Left renal cortex interstitium (tissue), 4 donors: ENCODE results near the gene PNRC2. TPM values are rescaled to one million over a fixed set of nuclear protein-coding genes. Genes with fewer than 3 reads are reported as not detected.
"Not testable (repeated sequence)": the region's sequence is repeated elsewhere in the genome, so short reads cannot be mapped to it uniquely, and the experiment has no call there.

Experiments
- DNase-seq, 4 donors: peaks; one replicate each; pipeline ENCODE4 v3.0.0-alpha.2; 2013; ENCODE audit warnings: low read depth in 4 of 4, low spot score in 2 of 4, missing footprints in 1 of 4
- polyA plus RNA-seq, 4 donors: library from polyadenylated mRNA; unstranded; fragments of 120-200 nt; gene quantifications; one replicate each; pipeline ENCODE4 v1.2.1, GENCODE V29; 2013; ENCODE audit not compliant: insufficient read length in 4 of 4

The PNRC2 gene
- polyA plus RNA-seq, 4 donors: 203 to 256 (median 215) TPM

DNA sequence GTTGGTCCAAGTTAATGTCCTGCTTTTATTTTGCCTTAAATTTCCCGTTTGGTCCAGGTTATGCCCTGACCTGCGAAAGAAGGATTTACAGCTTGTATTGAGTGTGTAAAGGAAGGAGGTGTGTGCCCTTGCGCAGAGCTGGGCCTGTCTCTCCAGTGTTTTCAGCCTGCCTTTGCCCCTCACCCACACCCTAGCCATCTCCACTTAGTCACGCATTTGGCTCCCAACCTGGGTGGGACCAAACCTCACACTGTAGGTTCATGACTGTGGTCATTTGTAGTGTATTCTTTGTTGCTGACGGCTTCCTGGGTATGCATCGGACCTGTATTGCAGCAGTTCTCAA lies 21.1 kb downstream of the PNRC2 start:
- no peak for DNase-seq

- DNase-seq: no peak
Observed at GRCh38 chr1:23984417-23985186, 25.0 kb downstream of the PNRC2 start.

DNA sequence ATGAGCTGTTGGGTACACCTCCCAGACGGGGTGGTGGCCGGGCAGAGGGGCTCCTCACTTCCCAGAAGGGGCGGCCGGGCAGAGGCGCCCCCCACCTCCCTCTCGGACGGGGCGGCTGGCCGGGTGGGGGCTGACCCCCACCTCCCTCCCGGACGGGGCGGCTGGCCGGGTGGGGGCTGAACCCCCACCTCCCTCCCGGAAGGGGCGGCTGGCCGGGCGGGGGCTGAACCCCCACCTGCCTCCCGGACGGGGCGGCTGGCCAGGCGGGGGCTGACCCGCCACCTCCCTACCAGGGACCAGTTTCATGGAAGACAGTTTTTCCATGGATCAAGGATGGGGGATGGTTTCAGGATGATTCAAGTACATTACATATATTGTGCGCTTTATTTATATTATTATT lies 27.4 kb downstream of the PNRC2 start:
- DNase-seq: not testable (repeated sequence)

DNA sequence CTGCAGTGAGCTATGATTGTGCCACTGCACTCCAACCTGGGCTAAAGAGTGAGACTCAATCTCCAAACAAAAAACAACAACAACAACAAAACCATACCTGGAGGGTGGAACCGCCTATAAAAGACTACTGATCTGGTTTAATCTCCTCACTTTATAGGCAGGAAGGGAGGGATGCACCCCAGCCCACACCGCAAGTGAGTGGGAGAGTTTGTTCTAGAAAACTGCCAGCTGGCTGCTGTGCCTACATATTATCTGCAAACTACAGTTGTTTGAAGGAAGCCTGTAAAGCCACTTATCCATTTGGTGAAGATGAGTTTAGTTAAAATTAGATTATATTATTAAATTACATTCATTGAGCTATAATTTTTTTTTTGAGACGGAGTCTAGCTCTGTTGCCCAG lies 29.6 kb downstream of the PNRC2 start:
- no peak for DNase-seq

- not testable (repeated sequence) for DNase-seq
Observed at GRCh38 chr1:23992011-23992410, 32.4 kb downstream of the PNRC2 start.

DNA sequence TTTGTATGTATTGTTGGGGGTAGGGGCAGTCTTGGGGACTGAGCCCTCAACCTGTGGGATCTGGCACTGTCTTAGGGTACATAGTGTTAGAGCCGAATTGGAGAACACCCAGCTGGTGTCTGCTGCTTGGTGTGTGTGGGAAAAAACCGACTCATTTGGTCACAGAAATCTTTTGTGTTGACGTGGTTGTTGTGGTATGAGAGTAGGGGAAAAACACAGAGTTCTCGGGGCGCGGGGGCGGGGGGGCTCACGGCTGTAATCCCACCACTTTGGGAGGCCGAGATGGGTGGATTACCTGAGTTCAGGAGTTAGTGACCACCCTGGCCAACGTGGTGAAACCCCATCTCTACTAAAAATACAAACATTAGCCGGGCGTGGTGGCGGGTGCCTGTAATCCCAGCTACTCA lies 35.8 kb downstream of the PNRC2 start:
- no peak for DNase-seq

GRCh38 chr1:23996700-23997229 lies 37.1 kb downstream of the PNRC2 start:
- no peak for DNase-seq

GRCh38 chr1:23997812-23998211 lies 38.2 kb downstream of the PNRC2 start:
- no peak for DNase-seq

DNA sequence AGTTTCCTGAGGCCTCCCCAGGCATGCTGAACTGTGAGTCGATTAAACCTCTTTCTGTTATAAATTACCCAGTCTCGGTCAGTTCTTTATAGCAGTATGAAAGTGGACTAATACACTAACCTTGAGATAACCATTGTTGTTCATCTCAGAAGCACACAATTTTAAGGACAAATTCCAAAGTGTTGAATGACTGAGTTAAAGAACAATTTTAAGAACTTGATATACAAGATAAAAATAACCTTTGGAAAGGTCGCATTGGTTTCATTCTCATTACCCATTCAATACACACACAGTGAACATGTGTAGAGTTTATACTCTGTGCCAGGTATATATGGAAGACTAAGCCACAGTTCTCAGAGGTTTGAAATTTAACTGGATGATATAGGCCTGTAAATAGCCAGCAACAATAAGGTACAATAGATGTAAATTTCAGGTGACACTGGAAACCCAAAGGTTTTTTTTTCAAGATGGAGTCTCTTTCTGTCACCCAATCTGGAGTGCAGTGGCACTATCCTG lies 39.6 kb downstream of the PNRC2 start:
- DNase-seq: no peak

- DNase-seq: no peak
Observed at GRCh38 chr1:24002695-24003094, 43.1 kb downstream of the PNRC2 start.

DNA sequence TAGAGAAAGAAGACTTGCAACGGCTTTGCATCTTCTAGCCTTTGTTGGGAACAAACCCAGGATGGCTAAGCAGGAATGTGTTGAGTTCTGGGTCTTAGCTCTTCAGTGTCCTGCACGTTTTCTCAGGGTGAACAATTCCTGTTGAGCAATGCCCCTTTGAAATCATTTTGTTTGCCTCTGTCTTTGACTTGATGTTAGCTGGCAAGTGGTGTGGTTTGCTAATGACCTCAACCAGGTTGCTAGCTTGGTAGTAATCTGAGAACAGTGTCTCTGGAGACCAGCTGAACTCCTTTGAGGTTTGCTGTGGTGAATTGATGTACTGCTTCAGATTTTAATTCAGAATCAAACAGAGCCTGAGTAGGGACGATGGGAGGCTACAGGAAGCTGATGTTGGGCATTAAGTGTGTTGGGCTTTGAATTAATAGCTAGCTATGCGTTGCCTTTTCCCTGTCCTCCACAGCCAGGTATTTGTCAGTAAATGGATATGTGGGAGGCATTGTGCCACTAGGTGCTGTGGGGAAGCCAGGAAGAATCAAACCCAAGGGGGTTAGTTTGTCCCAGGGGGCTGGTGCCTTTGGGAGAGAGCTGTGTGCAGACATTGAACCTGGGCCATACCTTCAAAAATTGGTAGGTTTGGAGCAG lies 43.8 kb downstream of the PNRC2 start:
- DNase-seq: no peak

- DNase-seq: no peak
Observed at GRCh38 chr1:24004132-24004531, 44.5 kb downstream of the PNRC2 start.

DNA sequence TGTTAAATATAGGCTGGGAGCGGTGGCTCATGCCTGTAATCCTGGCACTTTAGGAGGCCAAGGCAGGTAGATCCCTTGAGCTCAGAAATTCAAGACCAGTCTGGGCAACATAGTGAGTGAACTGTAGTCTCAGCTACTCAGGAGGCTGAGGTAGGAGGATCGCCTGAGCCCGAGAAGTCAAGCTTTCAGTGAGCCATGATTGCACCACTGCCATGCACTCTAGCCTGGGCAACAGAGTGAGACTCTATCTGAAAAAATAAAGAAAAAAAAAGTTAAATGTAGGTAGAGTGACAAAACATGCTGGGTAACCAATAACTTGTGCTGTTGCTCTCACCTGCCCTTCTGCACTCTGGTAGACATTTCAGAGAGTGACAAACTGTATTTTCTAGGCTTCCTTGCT lies 45.5 kb downstream of the PNRC2 start:
- DNase-seq: no peak

GRCh38 chr1:24007079-24007478 lies 47.5 kb downstream of the PNRC2 start:
- DNase-seq: no peak

GRCh38 chr1:24008574-24009184 lies 49.1 kb downstream of the PNRC2 start:
- DNase-seq: not testable (repeated sequence)

- DNase-seq: no peak
Observed at GRCh38 chr1:24009406-24009805, 49.8 kb downstream of the PNRC2 start.

DNA sequence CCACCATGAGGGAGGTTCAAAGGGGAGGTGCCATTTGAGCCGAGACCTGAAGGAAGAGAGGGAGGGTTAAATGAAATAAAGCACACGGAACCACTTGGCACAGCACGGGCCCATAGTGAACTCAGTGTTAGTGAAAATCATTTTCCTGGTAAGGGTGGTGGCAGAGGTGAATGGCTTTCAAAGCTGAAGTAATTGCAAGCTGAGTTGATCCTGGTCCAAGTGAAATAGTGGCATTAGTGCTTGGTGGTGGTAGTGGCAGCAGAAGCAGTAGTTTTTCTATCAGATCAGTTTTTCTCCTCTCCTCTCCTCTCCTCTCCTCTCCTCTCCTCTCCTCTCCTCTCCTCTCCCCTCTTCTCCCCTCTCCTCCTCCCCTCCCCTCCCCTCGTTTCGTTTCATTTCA lies 51.0 kb downstream of the PNRC2 start:
- no peak for DNase-seq

DNA sequence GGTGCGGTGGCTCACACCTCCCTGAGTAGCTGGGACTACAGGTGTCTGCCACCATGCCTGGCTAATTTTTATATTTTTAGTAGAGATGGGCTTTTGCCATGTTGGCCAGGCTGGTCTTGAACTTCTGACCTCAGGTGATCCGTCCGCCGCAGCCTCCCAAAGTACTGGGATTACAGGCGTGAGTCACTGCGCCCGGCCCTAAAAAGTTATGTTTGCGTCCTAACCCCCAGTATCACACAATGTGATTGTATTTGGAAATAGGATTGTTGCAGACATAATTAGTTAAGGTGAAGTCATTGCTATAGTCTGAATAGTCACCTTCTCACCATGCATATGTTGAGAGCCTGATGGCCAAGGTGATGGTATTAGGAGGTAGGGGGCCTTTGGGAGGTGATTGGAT lies 53.2 kb downstream of the PNRC2 start:
- DNase-seq: not testable (repeated sequence)
